Stimulated activated CD4-positive, alpha-beta T cell treated with anti-CD3 and anti-CD28 coated beads, Interleukin-1b, Interleukin-23, amount 100 ng/mL, for 48 hours (primary cell): ENCODE results near the gene ZSCAN10.
"Not testable (repeated sequence)": the region's sequence is repeated elsewhere in the genome, so short reads cannot be mapped to it uniquely, and the experiment has no call there.

Source experiments
- DNase-seq: peaks from one replicate; pipeline ENCODE4 v3.0.0-alpha.2; 2020

Gene ZSCAN10

GRCh38 chr16:3098459-3099394, at the start of gene ZSCAN10:
Gene ZSCAN10 (minus strand): TSS chr16:3099294. CDS start chr16:3092937, 6,357 bp downstream.
- no peak for DNase-seq

- DNase-seq: no peak
Observed at GRCh38 chr16:3148256-3149192, 49.4 kb upstream of the ZSCAN10 start.

GRCh38 chr16:3147757-3148104, 48.6 kb upstream of the ZSCAN10 start:
- no peak for DNase-seq

GRCh38 chr16:3147046-3147756, 48.1 kb upstream of the ZSCAN10 start:
- DNase-seq: no peak

GRCh38 chr16:3145660-3146059, 46.6 kb upstream of the ZSCAN10 start:
- no peak for DNase-seq

GRCh38 chr16:3145151-3145550, 46.1 kb upstream of the ZSCAN10 start:
- DNase-seq: no peak

GRCh38 chr16:3144321-3144983, 45.4 kb upstream of the ZSCAN10 start:
- DNase-seq: no peak

GRCh38 chr16:3143598-3144320, 44.7 kb upstream of the ZSCAN10 start:
- no peak for DNase-seq

- no peak for DNase-seq
Observed at GRCh38 chr16:3143189-3143588, 44.1 kb upstream of the ZSCAN10 start.

- no peak for DNase-seq
Observed at GRCh38 chr16:3142770-3143169, 43.7 kb upstream of the ZSCAN10 start.

GRCh38 chr16:3142327-3142726, 43.2 kb upstream of the ZSCAN10 start:
- DNase-seq: no peak

GRCh38 chr16:3141781-3142311, 42.8 kb upstream of the ZSCAN10 start:
- no peak for DNase-seq

- DNase-seq: no peak
Observed at GRCh38 chr16:3140603-3141427, 41.7 kb upstream of the ZSCAN10 start.

- not testable (repeated sequence) for DNase-seq
Observed at GRCh38 chr16:3139561-3139960, 40.5 kb upstream of the ZSCAN10 start.

GRCh38 chr16:3138823-3139426, 39.8 kb upstream of the ZSCAN10 start:
- no peak for DNase-seq

- DNase-seq: no peak
Observed at GRCh38 chr16:3138342-3138741, 39.2 kb upstream of the ZSCAN10 start.

- no peak for DNase-seq
Observed at GRCh38 chr16:3137267-3137666, 38.2 kb upstream of the ZSCAN10 start.

GRCh38 chr16:3135126-3135715, 36.1 kb upstream of the ZSCAN10 start:
- DNase-seq: no peak

GRCh38 chr16:3134338-3135125, 35.4 kb upstream of the ZSCAN10 start, which contains the start of gene ZNF213:
Gene ZNF213 (plus strand): TSS chr16:3135029. CDS start chr16:3137281, 2,252 bp downstream.
- DNase-seq: peak; percentile 95
